ENCODE data around the gene TMOD1. TPM values are rescaled to one million over a fixed set of nuclear protein-coding genes. Genes with fewer than 3 reads are reported as not detected.

The TMOD1 gene
- total and polyA plus RNA-seq, 2 of the 8 experiments (the other 6 are each of a cell fraction or from before 2014, with no cell fraction given) = 0.17 to 0.88 TPM

DNA sequence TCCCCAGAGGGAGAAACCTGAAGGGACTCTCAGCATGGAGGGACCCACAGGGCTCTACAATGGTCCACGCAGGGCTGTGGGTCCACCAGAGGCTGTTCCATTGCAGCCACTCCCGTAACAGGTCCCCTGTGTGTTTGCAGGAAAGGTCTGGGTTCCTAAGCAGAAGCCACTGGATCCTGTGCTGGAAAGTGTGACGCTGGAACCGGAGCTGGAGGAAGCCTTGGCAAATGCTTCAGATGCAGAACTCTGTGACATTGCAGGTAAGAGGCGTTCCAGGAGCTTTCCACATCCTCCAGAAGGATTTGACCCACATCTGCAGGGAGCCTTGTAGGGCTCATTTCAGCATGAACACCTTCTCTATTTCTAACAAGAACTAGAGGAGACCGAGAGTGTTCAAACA is 51.7 kb downstream of the TMOD1 start:
- H3K79me1 ChIP-seq (ENCODE audit: low read depth, low read length) = no peaks in the 10 kb centered on the region
- no peak overlapping the region for H2BK120ac ChIP-seq (replicated peaks; ENCODE audit: low read depth, low read length)
- no peak overlapping the region for H3K14ac ChIP-seq (ENCODE audit: insufficient read length)
- H2BK20ac ChIP-seq (ENCODE audit: low read length) = no peak overlapping the region
- no peak overlapping the region for H3K9ac ChIP-seq (replicated peaks in 1 of 4; ENCODE audit: extremely low read depth in 1 of 4, low read depth in 3 of 4, low read length in 3 of 4)
- CTCF ChIA-PET (ENCODE audit: partially characterized antibody) = interaction anchor here (0.6 to 1.4 kb wide), 2 partner anchors 19 to 147 kb away, joined by 3 read pairs; no protein-coding TSS in a partner anchor
- H4K91ac ChIP-seq (replicated peaks; ENCODE audit: insufficient read length, low read length) = no peak overlapping the region
- no peak overlapping the region for H2AFZ ChIP-seq (ENCODE audit: low read length)
- no peak overlapping the region for H2AK5ac ChIP-seq (ENCODE audit: low read depth, low read length)
- 88% methylated on average over 5 of the region's 6 CpGs; no CpG with 5 or more reads in 1 of the 2 experiments for WGBS, 2 experiments (ENCODE audit: extremely low coverage in 1 of 2, insufficient coverage in 1 of 2, insufficient read length in 1 of 2, insufficient replicate concordance in 2 of 2, low coverage in 1 of 2, low lambda C conversion rate in 2 of 2, missing lambda C conversion rate in 1 of 2)
- H2BK5ac ChIP-seq (ENCODE audit: low read depth, low read length) = no peak overlapping the region
- no peak overlapping the region for H3K56ac ChIP-seq (replicated peaks; ENCODE audit: insufficient read length, low read depth, low read length)
- H2BK12ac ChIP-seq (ENCODE audit: low read depth, low read length) = no peak overlapping the region
- TF ChIP-seq RNF2 (IDR thresholded peaks at IDR 0.05; ENCODE audit: borderline replicate concordance, low read depth, low read length, missing control alignments, poor library complexity, severe bottlenecking) (no peak), SAP30 (IDR thresholded peaks at IDR 0.05; ENCODE audit: insufficient read depth, insufficient replicate concordance, low read length) (no peak), TCF12 (IDR thresholded peaks at IDR 0.05; ENCODE audit: low read depth, low read length) (no peak), HDAC6 (IDR thresholded peaks at IDR 0.05; ENCODE audit: low read depth, low read length) (no peak), CHD2 (IDR thresholded peaks at IDR 0.05; ENCODE audit: low read length) (no peak), TAF1 (IDR thresholded peaks at IDR 0.05; ENCODE audit: low read depth, low read length) (no peak), SUZ12 (IDR thresholded peaks at IDR 0.05; ENCODE audit: low read length) (no peak), POU5F1 (IDR thresholded peaks at IDR 0.05; ENCODE audit: low read depth, low read length) (no peak)
- no peak overlapping the region for H3K4me3 ChIP-seq (ENCODE audit: extremely low read depth in 1 of 4, insufficient read depth in 2 of 4, low read depth in 3 of 4, low read length in 4 of 4)
- H3K27me3 ChIP-seq (replicated peaks in 1 of 4; ENCODE audit: control insufficient read depth in 3 of 4, extremely low read depth in 1 of 4, insufficient read depth in 3 of 4, low read length in 3 of 4) = no peaks in the 10 kb centered on the region; a peak in 1 of 7 replicates
- H3K4ac ChIP-seq (replicated peaks; ENCODE audit: insufficient read length, low read depth, low read length) = no peak overlapping the region
- no peaks in the 10 kb centered on the region for H3K79me2 ChIP-seq (ENCODE audit: control insufficient read depth in 1 of 2, insufficient read depth in 2 of 2, low read length in 2 of 2)
- no peaks in the 10 kb centered on the region for H3K23me2 ChIP-seq (ENCODE audit: low read depth, low read length)
- peaks cover 0 to 2% (median under 1%) of the 10 kb centered on the region in 4 experiments; a peak in 2 of 7 replicates for H3K4me1 ChIP-seq (replicated peaks in 1 of 4; ENCODE audit: control insufficient read depth in 3 of 4, insufficient read depth in 4 of 4, low read length in 3 of 4)
- H4K5ac ChIP-seq (ENCODE audit: insufficient read length, low read depth, low read length) = no peak overlapping the region
- H3K27ac ChIP-seq (ENCODE audit: low read depth, low read length) = no peak overlapping the region
- H3K9me3 ChIP-seq (ENCODE audit: insufficient read depth in 2 of 2, low read depth in 1 of 2, low read length in 1 of 2) = no peaks in the 10 kb centered on the region
- H3K4me2 ChIP-seq (ENCODE audit: insufficient read depth in 1 of 2, low read depth in 2 of 2, low read length in 2 of 2) = no peak overlapping the region
- H4K20me1 ChIP-seq (replicated peaks in 1 of 2; ENCODE audit: control insufficient read depth in 1 of 2, insufficient read depth in 2 of 2, low read length in 2 of 2) = no peaks in the 10 kb centered on the region
- no peak overlapping the region for H4K8ac ChIP-seq (ENCODE audit: extremely low read depth, insufficient read depth, low read length)
- H3K23ac ChIP-seq (ENCODE audit: insufficient read length) = no peak overlapping the region
- POLR2A ChIA-PET (ENCODE audit: partially characterized antibody) = no interaction called here
- DNase-seq (ENCODE audit: low read depth in 1 of 2, low spot score in 2 of 2) = no peak
- no peak for FAIRE-seq
- no peaks in the 10 kb centered on the region for H3K36me3 ChIP-seq (ENCODE audit: control insufficient read depth in 2 of 4, insufficient read depth in 4 of 4, low read length in 3 of 4)
- no peak overlapping the region for H2BK15ac ChIP-seq (ENCODE audit: low read length)
- no peak overlapping the region for H3K18ac ChIP-seq (ENCODE audit: extremely low read depth, low read length)

Measured in H1 (cell line).